Measurements from ENCODE around the gene CAMK2B.
A peak's percentile ranks its signal among the peaks of the same experiment; 100 is the strongest.

Gene CAMK2B

GRCh38 chr7:44307301-44307900 lies 18.0 kb downstream of the CAMK2B start:
- no peak overlapping the region for H3K4me3 ChIP-seq (ENCODE audit: low read depth, low read length)
- DNase-seq (ENCODE audit: low read depth): no peak
- TF ChIP-seq CTCF (IDR thresholded peaks at IDR 0.05; ENCODE audit: control insufficient read depth, extremely low read depth, insufficient read depth): peak; percentile 62

GRCh38 chr7:44306606-44307005 lies 18.8 kb downstream of the CAMK2B start:
- no peak for TF ChIP-seq CTCF (IDR thresholded peaks at IDR 0.05; ENCODE audit: control insufficient read depth, extremely low read depth, insufficient read depth)
- DNase-seq (ENCODE audit: low read depth): no peak
- no peak overlapping the region for H3K4me3 ChIP-seq (ENCODE audit: low read depth, low read length)

- no peak overlapping the region for H3K4me3 ChIP-seq (ENCODE audit: low read depth, low read length)
- TF ChIP-seq CTCF (IDR thresholded peaks at IDR 0.05; ENCODE audit: control insufficient read depth, extremely low read depth, insufficient read depth): no peak
- no peak for DNase-seq (ENCODE audit: low read depth)
These were observed 19.6 kb downstream of the CAMK2B start for GRCh38 chr7:44305564-44306507.

- no peak for TF ChIP-seq CTCF (IDR thresholded peaks at IDR 0.05; ENCODE audit: control insufficient read depth, extremely low read depth, insufficient read depth)
- DNase-seq (ENCODE audit: low read depth): no peak
- no peak overlapping the region for H3K4me3 ChIP-seq (ENCODE audit: low read depth, low read length)
These were observed 30.9 kb downstream of the CAMK2B start for GRCh38 chr7:44294325-44295069.

- DNase-seq (ENCODE audit: low read depth): no peak
These were observed 31.7 kb downstream of the CAMK2B start for GRCh38 chr7:44293561-44294324.

More at GRCh38 chr7:44293561-44294324, 31.7 kb downstream of the CAMK2B start:
- TF ChIP-seq CTCF (IDR thresholded peaks at IDR 0.05; ENCODE audit: control insufficient read depth, extremely low read depth, insufficient read depth): no peak
- no peak overlapping the region for H3K4me3 ChIP-seq (ENCODE audit: low read depth, low read length)
